HG03442 (cell line): Measurements from ENCODE around the gene AJM1.

Experiments
- ATAC-seq: cut with Tn5 transposase; IDR thresholded peaks from one replicate; pipeline ENCODE4 v1.9.1; 2021; ENCODE audit warnings: mild to moderate bottlenecking, moderate library complexity; ENCODE audit not compliant: unreplicated experiment

Gene AJM1

DNA sequence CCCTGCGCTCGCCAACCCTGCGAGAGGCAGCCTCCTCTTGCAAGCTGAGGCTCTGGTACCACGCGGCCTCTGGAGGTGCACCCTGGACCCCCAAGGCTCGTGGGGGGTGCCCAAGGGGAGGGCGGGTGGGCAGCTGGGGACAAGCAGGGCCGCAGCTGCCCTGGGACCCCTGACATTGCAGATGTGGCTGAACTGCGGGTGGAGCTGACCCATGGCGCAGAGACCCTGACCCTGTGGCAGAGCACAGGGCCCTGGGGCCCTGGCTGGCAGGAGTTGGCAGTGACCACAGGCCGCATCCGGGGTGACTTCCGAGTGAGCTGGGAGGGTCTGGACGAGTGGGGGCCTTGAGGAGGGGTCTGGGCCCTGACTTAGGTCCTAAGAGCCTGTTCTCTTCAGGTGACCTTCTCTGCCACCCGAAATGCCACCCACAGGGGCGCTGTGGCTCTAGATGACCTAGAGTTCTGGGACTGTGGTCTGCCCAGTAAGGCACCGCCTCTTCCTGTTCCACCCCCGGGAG is 11.4 kb downstream of the AJM1 start:
- ATAC-seq, result no peak

DNA sequence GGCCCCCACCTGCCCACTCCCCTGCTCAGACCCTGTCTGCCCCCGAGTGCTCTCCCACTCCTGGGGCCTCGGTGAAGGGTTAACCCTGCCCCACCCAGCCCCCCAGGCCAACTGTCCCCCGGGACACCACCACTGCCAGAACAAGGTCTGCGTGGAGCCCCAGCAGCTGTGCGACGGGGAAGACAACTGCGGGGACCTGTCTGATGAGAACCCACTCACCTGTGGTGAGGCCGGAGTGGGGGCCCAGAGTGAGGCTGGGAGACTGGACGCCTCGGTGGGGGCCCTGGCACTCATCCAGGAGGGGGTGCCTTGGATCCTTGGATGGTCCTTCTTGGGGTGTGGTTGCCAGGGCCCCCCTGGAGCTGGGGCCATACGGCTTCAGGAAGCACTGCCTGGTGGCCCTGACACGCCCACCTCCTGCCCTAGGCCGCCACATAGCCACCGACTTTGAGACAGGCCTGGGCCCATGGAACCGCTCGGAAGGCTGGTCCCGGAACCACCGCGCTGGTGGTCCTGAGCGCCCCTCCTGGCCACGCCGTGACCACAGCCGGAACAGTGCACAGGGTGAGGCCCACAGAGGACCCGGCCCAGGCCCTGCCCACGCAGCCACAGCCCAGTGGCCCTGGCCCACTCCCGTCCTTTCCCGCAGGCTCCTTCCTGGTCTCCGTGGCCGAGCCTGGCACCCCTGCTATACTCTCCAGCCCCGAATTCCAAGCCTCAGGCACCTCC is 12.0 kb downstream of the AJM1 start:
- no peak for ATAC-seq

DNA sequence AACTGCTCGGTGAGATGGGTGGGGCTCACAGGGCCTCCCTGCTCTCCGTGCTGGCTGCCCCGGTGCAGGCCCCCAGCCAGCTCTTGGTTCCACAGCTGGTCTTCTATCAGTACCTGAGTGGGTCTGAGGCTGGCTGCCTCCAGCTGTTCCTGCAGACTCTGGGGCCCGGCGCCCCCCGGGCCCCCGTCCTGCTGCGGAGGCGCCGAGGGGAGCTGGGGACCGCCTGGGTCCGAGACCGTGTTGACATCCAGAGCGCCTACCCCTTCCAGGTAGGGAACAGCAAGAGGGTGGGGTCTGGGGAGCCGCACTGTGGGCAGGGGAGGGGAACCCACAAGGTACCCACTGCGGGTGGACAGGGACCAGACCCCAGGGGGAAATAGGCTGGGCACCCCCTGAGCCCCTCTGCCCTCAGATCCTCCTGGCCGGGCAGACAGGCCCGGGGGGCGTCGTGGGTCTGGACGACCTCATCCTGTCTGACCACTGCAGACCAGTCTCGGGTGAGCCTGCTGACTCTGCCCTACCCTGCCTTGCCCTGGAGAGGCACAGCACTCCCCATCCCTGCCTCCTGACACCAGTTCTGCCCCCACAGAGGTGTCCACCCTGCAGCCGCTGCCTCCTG is 12.7 kb downstream of the AJM1 start:
- ATAC-seq, result no peak

DNA sequence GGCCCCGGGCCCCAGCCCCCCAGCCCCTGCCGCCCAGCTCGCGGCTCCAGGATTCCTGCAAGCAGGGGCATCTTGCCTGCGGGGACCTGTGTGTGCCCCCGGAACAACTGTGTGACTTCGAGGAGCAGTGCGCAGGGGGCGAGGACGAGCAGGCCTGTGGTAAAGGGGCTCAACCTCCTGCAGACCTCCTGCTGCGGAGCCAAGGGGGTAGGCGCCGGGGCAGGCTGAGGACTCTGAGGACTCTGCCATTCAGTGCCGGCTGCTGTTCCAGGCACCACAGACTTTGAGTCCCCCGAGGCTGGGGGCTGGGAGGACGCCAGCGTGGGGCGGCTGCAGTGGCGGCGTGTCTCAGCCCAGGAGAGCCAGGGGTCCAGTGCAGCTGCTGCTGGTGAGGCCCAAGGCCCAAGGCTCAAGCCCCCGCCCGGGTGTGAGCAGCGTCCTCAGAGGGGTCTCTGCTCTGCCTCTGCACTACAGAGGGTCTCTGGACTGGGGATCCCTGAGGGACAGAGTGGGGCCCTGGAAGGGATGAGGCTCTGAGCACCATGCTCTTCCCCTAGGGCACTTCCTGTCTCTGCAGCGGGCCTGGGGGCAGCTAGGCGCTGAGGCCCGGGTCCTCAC is 13.3 kb downstream of the AJM1 start:
- no peak for ATAC-seq

DNA sequence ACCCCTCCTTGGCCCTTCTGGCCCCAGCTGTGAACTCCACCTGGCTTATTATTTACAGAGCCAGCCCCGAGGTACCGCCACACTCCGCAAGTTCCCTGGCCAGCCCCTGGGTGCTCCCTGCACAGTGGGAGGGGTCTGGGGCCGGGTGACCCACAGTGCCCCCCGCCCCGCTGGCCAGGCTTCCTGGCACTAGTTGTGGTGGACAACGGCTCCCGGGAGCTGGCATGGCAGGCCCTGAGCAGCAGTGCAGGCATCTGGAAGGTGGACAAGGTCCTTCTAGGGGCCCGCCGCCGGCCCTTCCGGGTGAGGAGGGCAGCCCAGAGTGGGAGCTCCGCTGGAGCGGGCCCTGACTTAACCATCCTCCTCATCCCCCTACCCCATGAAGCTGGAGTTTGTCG is 13.8 kb downstream of the AJM1 start:
- ATAC-seq, result no peak

DNA sequence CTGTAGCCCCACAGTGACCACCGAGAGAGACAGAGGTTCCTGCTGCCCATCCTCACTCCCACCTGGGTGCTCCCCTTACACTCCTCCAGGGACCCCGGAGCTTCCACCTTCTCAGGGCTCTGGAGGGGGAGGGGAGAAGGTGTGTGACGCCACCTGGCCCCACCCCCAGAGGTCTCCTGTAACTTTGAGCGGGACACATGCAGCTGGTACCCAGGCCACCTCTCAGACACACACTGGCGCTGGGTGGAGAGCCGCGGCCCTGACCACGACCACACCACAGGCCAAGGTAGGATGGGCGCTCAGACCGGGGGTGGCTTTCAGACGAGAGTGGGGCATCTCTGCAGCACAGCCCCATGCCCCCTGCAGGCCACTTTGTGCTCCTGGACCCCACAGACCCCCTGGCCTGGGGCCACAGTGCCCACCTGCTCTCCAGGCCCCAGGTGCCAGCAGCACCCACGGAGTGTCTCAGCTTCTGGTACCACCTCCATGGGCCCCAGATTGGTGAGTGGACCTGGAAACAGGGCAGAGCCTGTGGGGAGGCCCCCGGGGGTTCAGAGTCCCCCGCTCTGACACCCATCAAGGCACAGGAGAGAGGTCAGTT is 14.4 kb downstream of the AJM1 start:
- ATAC-seq, result no peak

DNA sequence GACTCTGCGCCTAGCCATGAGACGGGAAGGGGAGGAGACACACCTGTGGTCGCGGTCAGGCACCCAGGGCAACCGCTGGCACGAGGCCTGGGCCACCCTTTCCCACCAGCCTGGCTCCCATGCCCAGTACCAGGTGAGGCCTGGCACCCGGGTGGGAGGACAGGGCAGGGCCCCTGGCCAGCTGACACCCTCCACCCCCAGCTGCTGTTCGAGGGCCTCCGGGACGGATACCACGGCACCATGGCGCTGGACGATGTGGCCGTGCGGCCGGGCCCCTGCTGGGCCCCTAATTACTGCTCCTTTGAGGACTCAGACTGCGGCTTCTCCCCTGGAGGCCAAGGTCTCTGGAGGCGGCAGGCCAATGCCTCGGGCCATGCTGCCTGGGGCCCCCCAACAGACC is 14.9 kb downstream of the AJM1 start:
- ATAC-seq, result no peak

DNA sequence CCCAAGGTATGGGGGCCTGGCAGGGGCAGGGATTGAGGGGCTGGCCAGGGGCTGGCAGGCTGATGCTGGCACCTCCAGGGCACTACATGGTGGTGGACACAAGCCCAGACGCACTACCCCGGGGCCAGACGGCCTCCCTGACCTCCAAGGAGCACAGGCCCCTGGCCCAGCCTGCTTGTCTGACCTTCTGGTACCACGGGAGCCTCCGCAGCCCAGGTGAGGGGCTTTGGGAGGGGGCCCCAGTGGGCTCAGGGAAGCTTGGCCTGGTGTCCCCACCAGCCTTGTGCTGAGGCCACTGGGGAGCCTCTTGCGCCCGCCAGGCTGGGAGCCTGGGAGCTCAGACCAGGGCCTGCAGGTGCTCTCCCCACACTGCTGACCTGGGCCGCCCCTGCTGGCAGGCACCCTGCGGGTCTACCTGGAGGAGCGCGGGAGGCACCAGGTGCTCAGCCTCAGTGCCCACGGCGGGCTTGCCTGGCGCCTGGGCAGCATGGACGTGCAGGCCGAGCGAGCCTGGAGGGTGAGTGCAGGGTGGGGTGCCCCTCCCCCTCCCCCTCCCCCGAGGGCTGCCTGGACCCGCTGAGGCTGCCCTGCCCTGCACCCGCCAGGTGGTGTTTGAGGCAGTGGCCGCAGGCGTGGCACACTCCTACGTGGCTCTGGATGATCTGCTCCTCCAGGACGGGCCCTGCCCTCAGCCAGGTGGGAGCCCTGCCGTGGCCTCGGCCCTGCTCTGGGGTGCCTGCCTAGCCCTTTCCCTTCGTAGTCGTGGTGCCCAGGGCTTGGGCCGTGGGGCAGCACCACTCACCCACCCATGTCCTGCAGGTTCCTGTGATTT is 15.5 kb downstream of the AJM1 start:
- no peak for ATAC-seq

DNA sequence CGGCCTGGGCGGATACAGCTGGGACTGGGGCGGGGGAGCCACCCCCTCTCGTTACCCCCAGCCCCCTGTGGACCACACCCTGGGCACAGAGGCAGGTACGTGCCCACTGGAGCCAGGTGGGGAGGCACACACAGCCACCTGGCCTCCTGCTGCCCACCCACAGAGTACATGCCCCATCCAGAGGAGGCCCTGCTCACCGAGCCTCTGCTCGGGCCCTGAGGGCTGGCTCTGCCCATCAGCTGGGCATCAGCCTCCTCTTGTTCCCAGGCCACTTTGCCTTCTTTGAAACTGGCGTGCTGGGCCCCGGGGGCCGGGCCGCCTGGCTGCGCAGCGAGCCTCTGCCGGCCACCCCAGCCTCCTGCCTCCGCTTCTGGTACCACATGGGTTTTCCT is 16.2 kb downstream of the AJM1 start:
- no peak for ATAC-seq

DNA sequence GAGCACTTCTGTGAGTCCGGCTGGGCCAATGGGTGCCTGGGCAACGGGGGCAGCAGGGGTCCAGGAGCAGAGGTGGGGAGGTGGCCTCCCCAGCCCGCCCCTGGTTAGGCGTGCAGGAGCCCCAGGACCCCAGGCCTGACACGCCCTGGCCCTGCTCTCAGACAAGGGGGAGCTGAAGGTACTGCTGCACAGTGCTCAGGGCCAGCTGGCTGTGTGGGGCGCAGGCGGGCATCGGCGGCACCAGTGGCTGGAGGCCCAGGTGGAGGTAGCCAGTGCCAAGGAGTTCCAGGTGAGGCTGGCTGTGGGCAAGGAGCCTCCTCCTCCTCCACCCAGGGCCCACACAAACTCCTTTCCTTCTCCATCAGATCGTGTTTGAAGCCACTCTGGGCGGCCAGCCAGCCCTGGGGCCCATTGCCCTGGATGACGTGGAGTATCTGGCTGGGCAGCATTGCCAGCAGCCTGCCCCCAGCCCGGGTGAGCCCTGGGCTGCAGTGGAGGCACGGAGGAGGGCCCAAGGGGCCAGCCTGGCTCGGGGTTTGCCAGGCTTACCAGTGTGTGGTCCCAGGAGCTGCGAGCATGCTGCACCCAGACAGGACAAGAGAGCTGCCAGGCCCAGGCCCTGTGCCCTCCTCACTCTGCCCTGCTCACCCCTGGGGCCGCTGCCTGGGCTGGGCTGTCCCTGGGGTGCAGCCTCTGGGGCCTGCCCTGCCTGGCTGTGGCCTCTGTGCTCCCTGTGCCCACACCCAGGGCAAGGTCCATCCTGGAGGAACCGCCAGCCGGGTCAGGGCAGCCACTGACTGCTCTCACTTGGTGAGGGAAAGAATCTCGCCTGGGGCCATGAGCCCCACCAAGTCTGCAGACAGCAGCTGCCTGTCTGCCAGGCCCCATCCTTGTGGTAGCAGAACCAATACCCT is 16.8 kb downstream of the AJM1 start:
- no peak for ATAC-seq

DNA sequence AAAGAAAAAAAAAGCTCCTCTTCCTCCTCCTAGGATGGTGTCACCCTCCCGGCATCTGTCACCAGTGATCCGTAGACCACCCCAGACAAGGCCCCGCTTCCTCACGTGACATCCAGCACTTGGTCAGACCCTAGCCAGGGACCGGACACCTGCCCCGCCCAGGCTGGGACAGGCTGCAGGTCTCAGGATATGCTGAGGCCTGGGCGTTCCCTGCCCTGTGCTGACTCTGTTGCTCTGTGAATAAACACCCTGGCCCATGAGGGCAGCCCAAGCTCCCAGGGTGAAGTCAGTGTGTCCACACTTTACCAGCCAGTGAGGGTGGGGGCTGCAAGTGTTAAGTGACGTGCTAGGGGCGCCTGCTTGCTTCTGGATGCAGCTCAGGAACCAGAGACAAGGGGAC is 18.3 kb downstream of the AJM1 start:
- ATAC-seq, result no peak

DNA sequence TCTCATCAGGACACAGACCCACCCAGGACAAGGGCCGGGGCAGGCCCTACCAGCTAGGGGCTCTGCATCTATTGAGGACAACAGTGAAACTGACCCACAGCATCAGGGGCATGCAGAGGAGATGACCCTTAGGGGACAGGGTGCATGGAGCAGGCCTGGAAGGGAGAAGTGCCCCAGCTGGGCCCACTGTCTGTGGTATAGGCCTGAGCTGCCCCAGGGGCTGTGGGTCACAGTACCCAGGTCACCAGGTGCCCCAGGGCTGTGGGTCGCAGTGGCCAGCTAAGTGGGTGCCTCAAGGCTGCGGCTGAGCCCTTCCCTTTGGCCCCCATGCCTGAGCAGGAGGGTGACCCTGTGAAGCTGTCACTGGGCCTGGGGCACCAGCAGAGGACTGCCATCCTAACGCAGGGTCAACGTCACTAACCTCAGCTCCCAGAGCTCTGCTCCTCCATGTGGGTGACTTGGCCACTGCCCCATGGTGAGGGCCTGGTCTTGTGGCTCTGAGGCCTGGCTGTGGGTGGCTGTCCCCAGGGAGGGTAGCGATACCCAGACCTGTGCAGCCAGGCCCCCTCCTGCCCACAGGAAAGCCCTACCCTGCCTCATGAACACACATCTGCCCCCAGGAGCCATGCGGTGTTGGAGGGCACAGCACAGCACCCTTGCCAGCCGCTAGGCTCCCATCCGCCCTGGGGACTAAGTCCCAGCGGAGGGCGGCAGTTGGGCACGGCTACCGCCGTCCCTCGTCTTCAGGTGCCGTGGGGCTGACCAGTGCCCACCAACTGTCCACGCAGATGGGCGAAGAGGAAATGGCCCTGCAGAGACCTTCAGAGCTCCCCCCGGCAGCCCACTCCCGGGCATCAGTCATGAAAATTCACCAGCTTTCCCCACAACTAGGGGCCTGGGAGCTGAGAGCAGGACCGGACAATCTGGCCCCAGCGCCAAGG is 18.9 kb downstream of the AJM1 start:
- ATAC-seq, result no peak

DNA sequence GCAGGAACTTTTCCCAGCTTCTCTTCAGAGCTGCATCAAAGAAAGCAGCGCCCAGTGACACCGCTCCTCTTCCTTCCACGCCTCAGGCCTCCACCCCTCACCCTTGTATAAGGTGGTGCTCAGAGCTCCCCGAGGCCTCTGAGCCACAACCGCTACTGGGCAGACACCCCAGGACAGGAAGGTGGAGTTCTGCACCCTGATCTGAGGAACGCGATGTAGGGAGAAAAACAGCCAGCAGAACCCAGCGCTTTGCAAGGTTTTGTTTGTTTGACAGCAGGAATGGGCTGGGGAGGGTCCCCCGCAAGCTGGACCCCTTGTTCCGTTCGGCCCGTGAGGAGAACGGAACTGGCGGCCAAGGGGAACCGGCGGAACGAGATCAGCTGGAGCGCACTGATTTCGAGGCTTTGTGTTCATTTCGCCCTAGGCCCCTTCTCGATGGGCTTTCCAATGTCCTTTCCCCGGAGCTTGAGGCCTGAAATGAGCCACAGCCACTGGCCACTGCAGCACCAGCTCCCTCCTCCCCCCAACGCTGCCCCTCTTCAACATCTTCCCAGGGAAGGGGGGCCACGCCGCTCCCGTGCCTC is 19.7 kb downstream of the AJM1 start:
- no peak for ATAC-seq

DNA sequence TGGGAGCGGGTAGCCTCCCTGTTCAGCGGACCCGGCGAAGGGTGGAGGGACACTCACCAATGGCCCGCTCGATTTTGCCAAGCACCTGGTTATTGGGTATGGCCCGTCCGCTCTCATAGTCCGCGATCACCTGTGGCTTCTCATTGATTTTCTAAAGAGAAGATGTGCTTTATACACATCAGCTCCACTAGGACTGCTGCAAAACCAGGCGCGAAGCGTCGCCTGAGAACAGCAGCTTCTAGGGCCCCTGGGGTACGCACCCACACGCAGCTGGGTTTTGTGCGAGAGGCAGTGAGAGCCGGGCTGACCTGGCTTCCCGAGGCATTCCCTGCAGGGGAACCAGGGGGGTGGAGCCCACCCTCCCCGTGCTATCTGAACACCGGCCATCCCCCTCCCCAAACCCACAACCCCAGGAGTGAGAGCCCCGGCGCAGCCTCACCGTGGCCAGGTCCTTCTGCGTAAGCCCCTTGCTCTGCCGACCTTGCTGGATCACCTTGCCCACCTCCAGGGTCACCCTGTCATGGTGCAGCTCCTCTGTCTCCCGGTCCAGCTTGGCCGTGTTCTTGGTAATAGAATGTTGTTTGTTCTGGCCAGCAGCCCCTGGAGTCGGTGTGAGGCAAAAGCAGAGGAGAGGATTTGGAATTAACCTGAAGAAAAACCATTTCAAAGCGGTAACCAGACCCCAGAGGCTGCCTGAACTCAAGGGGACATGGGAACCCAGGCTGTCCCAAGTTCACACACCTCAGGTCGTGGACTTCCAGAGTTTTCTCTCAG is 20.8 kb downstream of the AJM1 start:
- ATAC-seq, result no peak

DNA sequence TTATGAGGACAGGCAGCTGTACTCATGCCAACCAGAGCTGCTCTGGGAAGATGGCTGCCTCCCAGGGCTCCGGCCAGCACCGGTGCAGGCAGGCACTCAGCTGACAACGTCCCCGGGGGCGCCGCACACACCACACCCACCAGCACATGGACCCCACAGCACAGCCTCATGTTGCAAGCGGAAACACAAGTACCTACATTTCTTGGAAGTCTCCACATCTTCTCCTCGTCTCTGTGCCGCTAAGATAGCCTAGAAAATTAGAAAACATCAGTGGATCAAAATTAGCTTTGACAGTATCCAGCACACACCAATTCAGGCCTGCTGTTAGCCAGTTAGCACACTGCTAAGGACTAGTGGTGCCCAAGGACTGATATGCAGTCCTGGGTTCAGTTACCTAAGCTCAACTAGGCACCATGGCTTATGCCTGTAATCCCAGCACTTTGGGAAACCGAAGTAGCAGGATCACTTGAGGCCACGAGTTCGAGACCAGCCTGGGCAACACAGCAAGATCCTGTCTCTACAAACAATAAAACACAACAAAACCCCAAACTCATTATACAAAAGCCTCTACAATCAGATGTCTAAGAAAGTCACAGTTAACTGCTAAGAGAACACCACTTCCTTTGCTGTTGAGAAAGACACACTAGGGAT is 21.5 kb downstream of the AJM1 start:
- no peak for ATAC-seq

DNA sequence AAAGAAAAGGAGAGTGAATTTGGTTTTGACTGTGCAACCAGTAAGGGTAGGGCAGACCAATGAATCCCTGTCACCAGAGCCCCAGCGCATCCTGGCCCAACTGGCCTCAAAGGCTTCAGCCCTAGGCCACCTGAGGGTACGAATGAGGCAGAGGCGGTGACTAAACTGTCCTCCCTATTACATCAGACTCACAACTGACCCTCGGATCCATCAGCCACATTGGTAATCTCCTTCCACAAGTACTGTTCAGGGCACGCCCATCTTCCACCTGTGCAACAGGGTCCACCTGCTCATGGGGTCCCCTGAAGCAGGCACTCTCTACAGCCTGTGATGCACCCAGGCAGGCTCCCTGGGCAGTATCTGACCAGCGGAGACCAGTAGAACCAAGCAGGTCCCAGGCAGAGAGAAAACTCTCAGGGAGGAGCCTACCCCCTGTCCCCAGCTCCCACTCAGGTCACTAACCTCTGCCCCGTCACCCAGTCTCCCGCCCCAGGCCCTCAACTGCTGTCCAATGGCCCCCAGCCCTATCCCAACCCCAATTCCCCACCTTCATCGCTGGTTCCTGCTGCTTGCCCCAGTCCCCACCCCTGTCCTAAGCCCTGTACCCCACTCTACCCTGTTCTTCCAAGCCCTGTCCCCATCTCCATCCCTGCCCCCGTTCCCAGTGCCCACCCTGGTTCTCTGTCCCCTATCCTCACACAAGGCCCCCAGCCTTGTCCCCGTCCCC is 22.9 kb downstream of the AJM1 start:
- ATAC-seq, result no peak

DNA sequence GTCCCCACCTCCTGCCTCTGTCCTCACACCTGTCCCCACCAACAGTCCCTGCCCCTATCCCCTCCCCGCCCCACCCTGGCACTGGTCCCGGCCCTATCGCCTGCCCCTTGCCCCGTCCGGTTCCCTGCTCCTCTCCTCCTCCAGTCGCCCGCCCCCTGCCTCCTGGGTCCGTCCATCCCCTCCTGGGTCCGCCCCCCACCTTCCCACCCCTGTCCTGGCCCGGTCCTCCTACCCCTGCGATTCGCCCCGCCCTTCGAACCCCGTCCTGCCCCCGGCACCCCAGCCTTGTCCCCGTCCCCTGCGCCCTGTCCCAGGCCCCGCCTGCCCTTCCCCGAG is 23.5 kb downstream of the AJM1 start:
- ATAC-seq, result no peak
